GM23338 (cell line): ENCODE data around the gene CD47. TPM values are rescaled to one million over a fixed set of nuclear protein-coding genes. Genes with fewer than 3 reads are reported as not detected.

Source experiments
- ATAC-seq: fragments of 200-7000 bp; cut with Tn5 transposase; 3 replicates; pipeline ENCODE4 v1.9.1; 2020
- DNase-seq: peaks from one replicate; pipeline ENCODE4 v3.0.0-alpha.2; 2015; ENCODE audit warnings: low spot score
- H2AFZ ChIP-seq: fragments of 200-600 bp; sonication (generic); 2 replicates; pipeline ENCODE4 v1.8.0; 2016; ENCODE audit warnings: antibody characterized with exemption, mild to moderate bottlenecking, moderate library complexity
- H3F3A ChIP-seq: fragments of 200-600 bp; sonication (generic); replicated peaks from 2 replicates; pipeline ENCODE4 v1.8.0; 2017; ENCODE audit warnings: antibody characterized with exemption, mixed run types, low read depth
- H3K27ac ChIP-seq: fragments of 200-600 bp; sonication (generic); 2 replicates; pipeline ENCODE4 v1.6.1; 2016; ENCODE audit warnings: low read depth
- H3K27me3 ChIP-seq: fragments of 200-600 bp; sonication (generic); 2 replicates; pipeline ENCODE4 v1.8.0; 2016; ENCODE audit warnings: mild to moderate bottlenecking, mixed run types, moderate library complexity; ENCODE audit not compliant: insufficient read depth
- H3K36me3 ChIP-seq: fragments of 200-600 bp; sonication (generic); 2 replicates; pipeline ENCODE4 v1.8.0; 2016; ENCODE audit warnings: mild to moderate bottlenecking; ENCODE audit not compliant: insufficient read depth
- H3K4me1 ChIP-seq: fragments of 200-600 bp; sonication (generic); 2 replicates; pipeline ENCODE4 v1.8.0; 2016; ENCODE audit warnings: mild to moderate bottlenecking, moderate library complexity; ENCODE audit not compliant: insufficient read depth
- H3K4me2 ChIP-seq: fragments of 200-600 bp; sonication (generic); 2 replicates; pipeline ENCODE4 v1.7.1; 2017; ENCODE audit warnings: mixed run types
- H3K4me3 ChIP-seq: fragments of 200-600 bp; sonication (generic); 2 replicates; pipeline ENCODE4 v1.6.1; 2016; ENCODE audit warnings: mixed run types
- H3K79me2 ChIP-seq: fragments of 200-600 bp; sonication (generic); replicated peaks from 2 replicates; pipeline ENCODE4 v1.8.0; 2017; ENCODE audit warnings: mild to moderate bottlenecking; ENCODE audit not compliant: insufficient read depth
- H3K9me2 ChIP-seq: fragments of 200-600 bp; sonication (generic); 2 replicates; pipeline ENCODE4 v1.8.0; 2017; ENCODE audit not compliant: insufficient read depth
- H4K20me1 ChIP-seq: fragments of 200-600 bp; sonication (generic); replicated peaks from 2 replicates; pipeline ENCODE4 v1.8.0; 2017; ENCODE audit warnings: mild to moderate bottlenecking; ENCODE audit not compliant: insufficient read depth
- H3K27ac Mint-ChIP-seq: 2 replicates; pipeline ENCODE4 v1.8.0; 2020; ENCODE audit warnings: inconsistent platforms, mild to moderate bottlenecking, moderate library complexity, mixed read lengths
- H3K27me3 Mint-ChIP-seq: 3 replicates; pipeline ENCODE4 v1.8.0; 2022; ENCODE audit warnings: low read depth, mild to moderate bottlenecking, moderate library complexity, mixed read lengths, inconsistent platforms; ENCODE audit not compliant: insufficient read depth, poor library complexity
- H3K36me3 Mint-ChIP-seq: 3 replicates; pipeline ENCODE4 v1.8.0; 2021; ENCODE audit warnings: low read depth, mild to moderate bottlenecking, inconsistent platforms, moderate library complexity, mixed read lengths
- H3K4me1 Mint-ChIP-seq: 3 replicates; pipeline ENCODE4 v1.8.0; 2020; ENCODE audit warnings: mild to moderate bottlenecking, inconsistent platforms, mixed read lengths
- H3K4me3 Mint-ChIP-seq: 3 replicates; pipeline ENCODE4 v1.8.0; 2021; ENCODE audit warnings: moderate library complexity, mild to moderate bottlenecking, inconsistent platforms, mixed read lengths
- H3K9me3 Mint-ChIP-seq: 3 replicates; pipeline ENCODE4 v1.8.0; 2020; ENCODE audit warnings: moderate library complexity, mild to moderate bottlenecking, inconsistent platforms, mixed read lengths
- CTCF ChIP-seq, 2 experiments: fragments of 200-600 bp in 1 of 2; sonication (generic) in 1 of 2; conservative IDR thresholded peaks; 2 replicates each; pipeline versions ENCODE4 v1.5.1 to v1.6.1; 2016 to 2017; ENCODE audit warnings: antibody characterized with exemption in 2 of 2, low read depth in 2 of 2, mild to moderate bottlenecking in 2 of 2, moderate library complexity in 1 of 2
- ETS1 ChIP-seq: IDR thresholded peaks from 2 replicates; pipeline ENCODE4 v1.6.1; 2016; ENCODE audit warnings: antibody characterized with exemption
- EZH2 ChIP-seq: fragments of 200-600 bp; sonication (generic); IDR thresholded peaks from one replicate; pipeline ENCODE4 v1.8.0; 2017; ENCODE audit warnings: antibody characterized with exemption, mild to moderate bottlenecking, low read depth; ENCODE audit not compliant: unreplicated experiment
- EZH2phosphoT487 ChIP-seq: fragments of 200-600 bp; sonication (generic); IDR thresholded peaks from one replicate; pipeline ENCODE4 v1.8.1; 2018; ENCODE audit warnings: antibody characterized with exemption; ENCODE audit not compliant: unreplicated experiment
- JUNB ChIP-seq: IDR thresholded peaks from one replicate; pipeline ENCODE4 v1.6.1; 2016; ENCODE audit warnings: antibody characterized with exemption; ENCODE audit not compliant: unreplicated experiment
- REST ChIP-seq: IDR thresholded peaks from one replicate; pipeline ENCODE4 v1.6.1; 2018; ENCODE audit warnings: antibody characterized with exemption; ENCODE audit not compliant: unreplicated experiment
- STAT1 ChIP-seq: IDR thresholded peaks from one replicate; pipeline ENCODE4 v1.6.1; 2016; ENCODE audit warnings: antibody characterized with exemption; ENCODE audit not compliant: unreplicated experiment
- ZNF114 ChIP-seq: fragments of 250-450 bp; sonication (Bioruptor Pico); IDR thresholded peaks from 2 replicates; pipeline ENCODE4 v1.5.0; 2020; ENCODE audit warnings: mild to moderate bottlenecking, moderate library complexity
- polyA plus RNA-seq: library from polyadenylated mRNA; unstranded; fragments of >200 nt; fragmentation: Nextera tagmentation; extraction: Ambion mirVana; gene quantifications from 2 replicates; pipeline ENCODE4 v1.2.1, GENCODE V29; 2016
- total RNA-seq: library from RNA; depleted of rRNA; stranded (reverse); fragments of >200 nt; shearing (Covaris generic); gene quantifications from 2 replicates; pipeline ENCODE4 v1.2.3, GENCODE V29; 2014

CD47 gene
- total and polyA plus RNA-seq, 2 experiments from 2014 or later: 22.1 to 26.9 TPM

GRCh38 chr3:108118038-108118768, 27.4 kb upstream of the CD47 start:
- Histone ChIP-seq H3K4me3 (no peak overlapping the region), H3K4me2 (no peak overlapping the region), H3K79me2 (no peaks in the 10 kb centered on the region), H3K9me2 (peaks cover 3% of the 10 kb centered on the region; the same call in 1 of the 2 replicates), H3F3A (no peaks in the 10 kb centered on the region), H3K4me1 (no peaks in the 10 kb centered on the region), H3K27ac (no peak overlapping the region), H3K36me3 (no peaks in the 10 kb centered on the region), H3K27me3 (no peaks in the 10 kb centered on the region), H2AFZ (no peak overlapping the region), H4K20me1 (no peaks in the 10 kb centered on the region)
- Mint-ChIP-seq H3K27me3 (no peaks in the 10 kb centered on the region), H3K4me1 (peaks cover 5% of the 10 kb centered on the region; the same call in 2 of the 3 replicates), H3K27ac (no peak overlapping the region), H3K36me3 (no peaks in the 10 kb centered on the region), H3K9me3 (no peaks in the 10 kb centered on the region; the same call in 2 of the 3 replicates), H3K4me3 (no peak overlapping the region)
- TF ChIP-seq STAT1 (no peak), ETS1 (no peak), JUNB (no peak), EZH2phosphoT487 (no peak), ZNF114 (no peak), CTCF (conservative IDR thresholded peaks at IDR 0.05; ENCODE audit: low read depth in 2 of 2) (no peak)
- no peak for ATAC-seq
- no peak for DNase-seq

- Mint-ChIP-seq H3K27ac (no peak overlapping the region), H3K4me1 (peaks cover 4% of the 10 kb centered on the region; the same call in 1 of the 3 replicates), H3K27me3 (no peaks in the 10 kb centered on the region), H3K9me3 (no peaks in the 10 kb centered on the region; the same call in 2 of the 3 replicates), H3K36me3 (no peaks in the 10 kb centered on the region), H3K4me3 (no peak overlapping the region)
- no peak overlapping the region for H3K4me2 ChIP-seq
- H3K36me3 ChIP-seq: no peaks in the 10 kb centered on the region
- H3K79me2 ChIP-seq: no peaks in the 10 kb centered on the region
- no peaks in the 10 kb centered on the region for H3K9me2 ChIP-seq
- H2AFZ ChIP-seq: no peak overlapping the region
- ATAC-seq: no peak
- H4K20me1 ChIP-seq: no peaks in the 10 kb centered on the region
- H3K4me1 ChIP-seq: no peaks in the 10 kb centered on the region
- H3F3A ChIP-seq: no peaks in the 10 kb centered on the region
- TF ChIP-seq REST (no peak), EZH2 (no peak), STAT1 (no peak), ZNF114 (no peak)
- H3K27ac ChIP-seq: no peak overlapping the region
- no peaks in the 10 kb centered on the region for H3K27me3 ChIP-seq
- no peak for DNase-seq
- H3K4me3 ChIP-seq: no peak overlapping the region
Measured at GRCh38 chr3:108117241-108117775, 26.5 kb upstream of the CD47 start.
